GM19463 (cell line): ENCODE results near the gene ERCC1.
"Not testable (repeated sequence)": the region's sequence is repeated elsewhere in the genome, so short reads cannot be mapped to it uniquely, and the experiment has no call there.

Experiments
- ATAC-seq: cut with Tn5 transposase; IDR thresholded peaks from one replicate; pipeline ENCODE4 v1.9.1; 2021; ENCODE audit warnings: mild to moderate bottlenecking, moderate library complexity; ENCODE audit not compliant: unreplicated experiment

Gene ERCC1

DNA sequence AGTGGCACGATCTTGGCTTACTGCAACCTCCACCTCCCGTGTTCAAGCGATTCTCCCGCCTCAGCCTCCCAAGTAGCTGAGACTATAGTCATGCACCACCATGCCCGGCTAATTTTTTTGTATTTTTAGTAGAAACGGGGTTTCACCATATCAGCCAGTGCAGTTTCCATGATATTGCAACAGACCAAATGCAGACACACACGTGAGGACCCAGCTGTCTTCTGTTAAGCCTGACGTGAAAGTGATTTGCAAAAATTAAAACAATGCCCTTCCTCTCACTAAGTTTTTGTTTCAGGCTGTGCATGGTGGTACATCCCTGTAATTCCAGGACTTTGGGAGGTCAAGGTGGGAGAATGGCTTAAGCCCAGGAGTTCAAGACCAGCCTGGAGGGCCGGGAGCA lies 7.3 kb upstream of the ERCC1 start:
- not testable (repeated sequence) for ATAC-seq

DNA sequence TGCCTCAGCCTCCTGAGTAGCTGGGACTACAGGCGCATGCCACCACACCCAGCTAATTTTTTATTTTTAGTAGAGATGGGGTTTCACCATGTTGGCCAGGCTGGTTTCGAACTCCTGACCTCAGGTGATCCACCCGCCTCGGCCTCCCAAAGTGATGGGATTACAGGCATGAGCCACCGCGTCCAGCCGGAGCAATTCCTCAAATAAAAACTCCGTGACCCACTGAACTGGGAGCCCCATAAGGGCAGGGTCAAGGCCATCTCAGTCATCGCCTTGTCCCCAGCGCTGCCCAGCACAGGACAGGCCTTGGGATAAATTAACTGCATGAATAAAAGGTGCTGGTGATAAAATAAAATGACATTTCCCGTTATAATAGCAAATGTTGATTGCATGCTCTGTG lies 6.2 kb upstream of the ERCC1 start:
- not testable (repeated sequence) for ATAC-seq

DNA sequence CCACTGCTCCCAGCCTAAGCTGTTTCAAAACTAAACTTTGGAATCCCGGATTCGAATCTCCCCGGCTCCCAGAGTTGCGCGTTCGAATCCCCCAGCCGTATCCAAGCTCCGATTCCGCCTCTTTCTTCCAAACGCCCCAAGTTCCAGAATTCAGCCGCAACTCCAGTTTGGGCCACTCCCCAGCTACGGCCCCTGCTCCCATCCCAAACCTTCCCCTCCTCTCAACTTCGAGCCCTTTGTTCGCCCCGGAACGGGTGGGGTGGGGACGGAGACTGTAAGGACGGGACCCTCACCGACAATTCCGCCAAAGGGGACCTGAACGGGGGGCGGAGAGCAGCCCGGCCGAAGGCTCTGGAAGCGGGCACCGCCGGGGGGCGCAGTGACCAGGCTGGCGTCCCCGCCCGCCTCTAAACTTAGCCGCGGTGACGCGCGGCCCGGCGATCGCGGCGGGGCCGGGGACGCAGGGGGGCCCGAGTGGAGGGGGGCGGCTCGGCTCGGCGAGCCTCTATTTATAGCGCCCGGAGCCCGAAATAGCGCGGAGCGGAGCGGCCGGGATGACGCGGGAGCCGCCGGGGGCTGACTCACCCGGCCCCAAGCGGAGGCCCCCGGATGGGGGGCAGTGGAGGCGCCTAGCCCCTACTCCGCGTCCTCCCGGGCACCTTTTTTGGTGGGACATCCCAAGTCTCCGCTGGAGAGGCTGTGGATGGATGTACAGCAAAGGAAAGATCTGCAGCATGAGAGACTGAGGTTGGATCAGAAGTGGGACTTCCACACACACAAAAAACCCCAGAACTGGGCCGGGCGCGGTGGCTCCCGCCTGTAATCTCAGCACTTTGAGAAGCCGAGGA lies 4.9 kb upstream of the ERCC1 start:
- no peak for ATAC-seq

DNA sequence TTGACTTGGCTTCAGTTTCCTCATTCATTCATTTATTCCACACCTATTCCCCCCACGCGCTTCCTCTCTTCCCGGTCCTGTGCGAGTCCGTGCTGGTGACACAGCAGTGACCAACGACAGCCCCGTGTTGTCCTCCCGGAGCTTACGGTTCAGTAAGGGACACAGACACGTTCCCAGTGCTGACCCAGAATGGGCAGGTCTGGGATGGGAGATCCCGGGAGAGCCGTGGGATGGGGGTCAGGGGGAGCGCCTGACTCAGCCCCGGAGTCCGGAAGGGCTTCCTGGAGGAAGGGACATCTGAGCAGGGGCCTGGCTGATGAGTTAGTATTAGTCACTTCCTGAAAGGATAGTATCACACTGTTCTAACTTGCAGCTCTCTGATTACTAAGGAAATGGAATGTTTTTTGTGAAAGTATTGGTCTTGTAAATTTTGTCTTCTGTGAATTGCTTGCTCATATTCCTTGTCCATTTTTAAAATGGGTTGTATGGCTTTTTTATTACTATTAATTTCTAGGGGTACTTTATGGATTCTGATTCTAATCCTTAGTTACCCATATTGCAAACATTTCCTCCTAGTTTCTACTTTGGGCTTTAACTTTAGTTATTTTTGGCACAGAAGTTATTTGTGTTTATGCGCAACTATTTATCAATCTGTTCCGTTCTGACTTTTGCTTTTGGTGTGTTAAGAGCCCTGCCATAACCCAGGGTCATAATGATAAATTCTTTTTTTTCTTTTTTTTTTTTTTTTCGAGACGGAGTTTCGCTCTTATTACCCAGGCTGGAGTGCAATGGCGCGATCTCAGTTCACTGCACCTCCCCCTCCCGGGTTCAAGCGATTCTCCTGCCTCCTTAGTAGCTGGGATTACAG lies 708 bp upstream of the ERCC1 start:
- ATAC-seq: no peak

DNA sequence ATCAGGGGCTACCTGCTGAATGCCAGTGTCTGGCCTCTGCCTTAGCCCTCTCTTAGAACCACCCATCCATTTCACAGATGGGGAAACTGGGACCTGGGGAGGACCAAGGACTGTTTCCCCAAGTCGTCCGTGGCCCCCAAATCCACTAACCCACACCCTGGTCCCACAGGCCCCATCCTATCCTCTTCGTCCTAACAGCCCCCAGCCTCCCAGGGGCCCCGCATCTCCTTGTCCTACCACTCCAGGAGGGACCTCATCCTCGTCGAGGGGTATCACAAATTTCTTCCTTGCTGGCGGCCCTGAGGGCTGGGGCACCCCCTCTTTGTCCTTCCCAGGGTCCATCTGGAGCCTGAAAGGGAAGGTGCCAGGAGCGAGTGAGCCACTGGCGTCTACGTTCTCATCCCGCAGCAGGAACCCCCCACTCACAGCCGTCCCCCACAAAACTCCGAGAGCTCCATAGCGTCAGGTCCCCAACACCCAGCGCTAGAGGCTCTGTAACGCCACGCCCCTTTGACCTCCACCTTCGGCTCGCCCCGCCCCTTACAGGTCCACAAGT lies 606 bp downstream of the ERCC1 start:
- no peak for ATAC-seq

DNA sequence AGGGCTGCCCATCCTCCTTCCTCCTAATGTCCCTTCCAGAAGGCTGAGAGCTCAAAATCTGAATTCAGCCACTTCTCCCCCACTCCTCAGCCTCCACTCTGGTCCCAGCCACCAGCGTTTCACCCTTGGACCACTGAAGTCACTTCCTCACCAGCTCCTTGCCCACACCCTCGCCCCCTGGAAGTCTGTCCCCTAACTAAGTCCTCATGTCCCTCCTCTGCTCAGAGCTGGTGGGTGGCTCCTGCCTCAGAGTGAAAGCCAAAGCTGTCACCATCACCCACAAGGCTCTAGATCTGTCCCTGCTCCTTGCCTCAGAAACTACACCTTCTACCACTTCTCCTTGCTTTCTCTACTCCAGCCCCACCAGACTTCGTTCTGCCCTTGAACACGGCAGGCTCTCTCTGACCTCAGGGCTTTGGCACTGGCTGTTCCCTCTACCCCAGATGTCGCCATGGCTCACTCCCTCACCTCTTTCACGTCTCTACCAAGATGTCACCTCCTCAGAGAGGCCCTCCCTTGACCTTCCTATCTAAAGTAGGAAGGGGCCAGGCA lies 1.7 kb downstream of the ERCC1 start:
- no peak for ATAC-seq

DNA sequence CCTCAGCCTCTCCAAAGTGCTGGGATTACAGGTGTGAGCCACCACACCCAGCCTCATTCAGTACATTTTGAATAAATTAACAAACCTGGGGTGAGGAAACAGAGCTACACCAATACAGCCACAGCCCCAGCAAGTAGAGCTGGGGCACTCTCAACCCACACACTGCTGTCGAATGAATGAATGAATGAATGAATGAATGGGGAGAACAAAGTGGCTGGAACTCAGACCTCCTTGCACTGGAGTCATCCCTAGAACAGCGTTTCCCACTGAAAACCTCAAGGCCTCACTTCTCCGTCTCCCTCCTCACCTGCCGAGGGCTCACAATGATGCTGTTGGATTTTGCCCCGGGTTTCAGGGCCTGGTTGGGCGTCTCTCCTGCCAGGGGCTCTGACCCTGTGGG lies 2.8 kb downstream of the ERCC1 start:
- no peak for ATAC-seq

DNA sequence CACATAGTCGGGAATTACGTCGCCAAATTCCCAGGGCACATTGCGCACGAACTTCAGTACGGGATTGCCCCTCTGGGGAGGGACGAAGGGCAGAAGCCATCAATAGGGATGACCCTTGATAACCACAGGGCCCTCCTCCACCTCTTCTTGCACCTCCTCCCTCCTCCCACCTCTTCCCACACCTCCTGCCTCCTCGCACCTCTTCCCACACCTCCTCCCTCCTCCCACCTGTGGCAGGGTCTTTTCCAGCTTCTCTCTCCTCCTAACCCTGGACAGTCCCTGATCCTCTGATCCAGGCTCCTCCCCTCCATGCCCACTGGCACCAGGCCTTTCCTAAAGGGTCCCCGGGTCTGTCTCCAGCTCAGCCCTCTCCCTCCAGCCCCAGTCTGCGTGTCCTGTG lies 3.4 kb downstream of the ERCC1 start:
- ATAC-seq: no peak

DNA sequence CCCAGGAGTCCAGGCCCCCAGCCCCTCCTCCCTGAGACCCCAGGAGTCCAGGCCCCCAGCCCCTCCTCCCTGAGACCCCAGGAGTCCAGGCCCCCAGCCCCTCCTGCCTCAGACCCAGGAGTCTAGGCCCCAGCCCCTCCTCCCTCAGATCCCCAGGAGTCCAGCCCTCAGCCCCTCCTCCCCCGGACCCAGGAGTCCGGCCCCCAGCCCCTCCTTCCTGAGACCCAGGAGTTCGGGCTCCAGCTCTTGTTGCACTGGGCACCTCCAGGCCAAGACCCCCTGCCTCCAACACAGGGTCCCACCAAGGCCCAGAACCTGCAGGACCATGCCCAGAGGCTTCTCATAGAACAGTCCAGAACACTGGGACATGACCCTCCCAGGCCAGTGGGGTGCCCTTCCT lies 3.8 kb downstream of the ERCC1 start:
- no peak for ATAC-seq

DNA sequence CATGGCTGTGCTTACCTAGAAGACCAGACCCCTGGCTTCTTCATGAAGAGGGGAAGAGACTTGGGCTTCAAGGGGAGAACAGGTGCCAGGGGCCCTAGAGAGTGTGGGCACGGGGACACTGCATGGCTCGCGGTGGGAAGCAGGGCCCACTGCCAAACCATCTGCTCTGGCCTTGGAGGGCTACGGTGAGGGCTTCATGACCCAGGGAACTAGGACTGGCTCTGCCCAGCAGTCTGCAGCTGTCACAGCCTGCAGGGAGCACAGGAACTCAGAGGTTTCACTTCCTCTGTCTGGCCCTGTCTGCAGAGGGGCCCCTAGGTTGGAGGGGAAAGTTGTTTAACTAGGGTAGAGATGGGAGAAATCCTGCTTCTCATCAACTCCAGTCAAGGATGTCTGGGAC lies 4.3 kb downstream of the ERCC1 start:
- ATAC-seq: peak; percentile 59

DNA sequence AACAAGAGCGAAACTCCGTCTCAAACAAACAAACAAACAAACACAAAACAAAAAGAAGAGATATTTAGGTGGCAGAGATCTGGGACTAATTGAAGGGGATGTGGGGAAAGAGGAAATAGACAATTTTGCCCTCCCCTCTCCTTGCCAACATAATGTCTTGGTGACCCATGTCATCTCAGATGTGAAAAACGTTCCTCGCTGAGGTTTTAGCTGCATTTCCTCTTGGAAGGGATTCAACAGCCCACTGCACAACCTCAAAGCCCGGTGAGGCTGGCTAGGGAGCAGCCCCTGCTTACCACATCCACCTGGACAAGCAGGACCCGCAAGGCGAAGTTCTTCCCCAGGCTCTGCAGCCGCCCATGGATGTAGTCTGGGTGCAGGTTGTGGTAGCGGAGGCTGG lies 4.9 kb downstream of the ERCC1 start:
- ATAC-seq: no peak

DNA sequence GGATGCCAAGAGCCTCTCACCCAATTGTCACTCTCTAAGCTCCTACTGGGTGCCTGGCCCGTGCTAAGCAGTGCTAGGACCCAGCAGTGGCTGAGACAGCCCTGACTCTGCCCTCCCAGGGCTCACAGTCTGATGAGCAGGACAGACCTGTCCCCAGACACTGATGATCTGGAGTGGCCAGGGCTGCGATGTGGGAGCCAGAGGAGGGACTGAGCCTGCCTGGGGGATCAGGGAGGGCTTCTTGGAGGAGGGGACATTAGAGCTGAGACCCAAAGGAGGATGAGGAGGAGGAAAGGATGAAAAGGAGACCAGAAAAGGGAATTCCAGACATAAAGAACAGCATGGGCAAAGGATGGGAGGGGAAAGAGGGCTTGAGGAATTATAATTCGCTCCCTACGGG lies 6.6 kb downstream of the ERCC1 start:
- no peak for ATAC-seq

DNA sequence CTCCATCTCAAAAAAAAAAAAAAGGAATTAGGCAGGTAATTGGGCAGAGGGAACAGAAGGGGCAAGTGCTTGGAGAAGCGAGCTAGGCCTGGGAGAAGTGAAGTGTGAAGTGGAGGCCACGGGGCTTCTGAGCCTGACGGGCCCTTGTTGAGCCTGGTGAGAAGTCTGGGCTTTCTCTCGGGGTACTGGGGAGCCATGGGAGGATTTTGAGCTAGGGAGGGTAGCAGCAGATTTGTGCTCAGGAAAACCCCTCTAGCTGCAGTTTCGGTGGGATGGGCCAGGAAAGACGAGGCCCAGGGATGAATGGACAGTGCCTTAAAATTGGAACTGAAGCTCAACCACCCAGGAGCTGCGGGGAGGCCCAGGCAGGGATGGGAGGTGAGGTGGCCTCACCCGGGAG lies 9.2 kb downstream of the ERCC1 start:
- ATAC-seq: no peak

DNA sequence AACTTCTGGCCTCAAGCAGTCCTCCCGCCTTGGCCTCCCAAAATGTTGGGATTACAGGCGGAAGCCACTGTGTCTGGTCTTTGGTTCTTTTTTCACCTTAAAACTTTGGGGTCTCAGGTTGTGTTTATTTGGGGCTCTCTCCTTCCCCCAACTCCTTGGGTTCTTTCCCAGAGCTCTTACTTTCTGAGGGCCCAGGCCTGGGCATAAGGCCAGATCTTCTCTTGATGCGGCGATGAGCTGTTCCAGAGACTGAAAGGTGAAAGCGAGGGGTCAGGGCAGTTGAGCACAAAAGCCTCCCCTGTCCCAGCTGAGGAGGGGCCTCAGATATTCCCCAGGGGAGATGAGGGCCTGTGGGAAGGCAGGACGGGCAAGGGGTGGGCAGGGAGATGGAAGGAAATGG lies 10.2 kb downstream of the ERCC1 start:
- ATAC-seq: no peak

DNA sequence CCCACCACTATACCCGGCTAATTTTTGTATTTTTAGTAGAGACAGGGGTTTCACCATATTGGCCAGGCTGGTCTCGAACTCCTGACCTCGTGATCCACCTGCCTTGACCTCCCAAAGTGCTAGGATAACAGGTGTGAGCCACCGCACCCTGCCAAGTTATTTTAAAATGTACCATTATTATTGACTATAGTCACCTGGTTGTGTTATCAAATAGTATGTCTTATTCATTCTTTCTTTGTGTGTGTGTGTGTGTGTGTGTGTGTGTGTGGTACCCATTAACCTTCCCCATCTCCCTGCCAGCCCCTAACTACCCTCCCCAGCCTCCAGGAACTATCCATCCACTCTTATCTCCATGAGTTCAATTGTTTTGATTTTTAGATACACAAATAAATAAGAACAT lies 13.4 kb downstream of the ERCC1 start:
- not testable (repeated sequence) for ATAC-seq

DNA sequence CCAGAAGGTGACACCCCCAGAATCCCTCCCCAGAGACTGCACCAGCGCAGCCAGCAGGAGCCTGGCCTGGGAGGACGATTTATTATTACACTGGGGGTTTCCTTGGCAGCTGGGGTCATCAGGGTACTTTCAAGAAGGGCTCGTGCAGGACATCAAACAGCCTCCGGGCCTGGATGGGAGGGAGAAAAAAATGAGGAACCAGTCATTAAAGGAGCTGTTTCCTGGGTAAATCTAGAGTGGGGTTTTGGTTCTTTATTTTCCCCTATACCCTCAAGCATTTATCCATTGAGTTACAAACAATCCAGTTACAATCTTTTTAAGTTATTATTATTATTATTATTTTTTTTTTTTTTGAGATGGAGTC lies 14.2 kb downstream of the ERCC1 start:
- ATAC-seq: no peak

DNA sequence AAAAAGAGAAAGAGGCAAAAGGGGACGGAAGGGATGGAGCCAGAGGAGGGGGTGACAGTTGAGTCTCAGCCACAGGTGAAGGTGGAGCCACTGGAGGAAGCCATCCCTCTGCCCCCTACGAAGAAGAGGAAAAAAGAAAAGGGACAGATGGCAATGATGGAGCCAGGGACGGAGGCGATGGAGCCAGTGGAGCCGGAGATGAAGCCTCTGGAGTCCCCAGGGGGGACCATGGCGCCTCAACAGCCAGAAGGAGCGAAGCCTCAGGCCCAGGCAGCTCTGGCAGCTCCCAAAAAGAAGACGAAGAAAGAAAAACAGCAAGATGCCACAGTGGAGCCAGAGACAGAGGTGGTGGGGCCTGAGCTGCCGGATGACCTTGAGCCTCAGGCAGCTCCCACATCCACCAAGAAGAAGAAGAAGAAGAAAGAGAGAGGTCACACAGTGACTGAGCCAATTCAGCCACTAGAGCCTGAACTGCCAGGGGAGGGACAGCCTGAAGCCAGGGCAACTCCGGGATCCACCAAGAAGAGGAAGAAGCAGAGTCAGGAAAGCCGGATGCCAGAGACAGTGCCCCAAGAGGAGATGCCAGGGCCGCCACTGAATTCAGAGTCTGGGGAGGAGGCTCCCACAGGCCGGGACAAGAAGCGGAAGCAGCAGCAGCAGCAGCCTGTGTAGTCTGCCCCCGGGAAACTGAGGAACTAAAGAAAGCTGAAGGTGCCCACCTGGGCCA lies 14.7 kb downstream of the ERCC1 start:
- no peak for ATAC-seq

DNA sequence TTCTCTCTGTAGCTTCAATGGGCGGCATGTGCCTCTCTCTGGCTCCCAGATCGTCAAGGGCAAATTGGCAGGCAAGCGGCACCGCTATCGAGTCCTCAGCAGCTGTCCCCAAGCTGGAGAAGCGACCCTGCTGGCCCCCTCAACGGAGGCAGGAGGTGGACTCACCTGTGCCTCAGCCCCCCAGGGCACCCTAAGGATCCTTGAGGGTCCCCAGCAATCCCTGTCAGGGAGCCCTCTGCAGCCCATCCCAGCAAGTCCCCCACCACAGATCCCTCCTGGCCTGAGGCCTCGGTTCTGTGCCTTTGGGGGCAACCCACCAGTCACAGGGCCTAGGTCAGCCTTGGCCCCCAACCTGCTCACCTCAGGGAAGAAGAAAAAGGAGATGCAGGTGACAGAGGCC lies 15.6 kb downstream of the ERCC1 start:
- no peak for ATAC-seq

DNA sequence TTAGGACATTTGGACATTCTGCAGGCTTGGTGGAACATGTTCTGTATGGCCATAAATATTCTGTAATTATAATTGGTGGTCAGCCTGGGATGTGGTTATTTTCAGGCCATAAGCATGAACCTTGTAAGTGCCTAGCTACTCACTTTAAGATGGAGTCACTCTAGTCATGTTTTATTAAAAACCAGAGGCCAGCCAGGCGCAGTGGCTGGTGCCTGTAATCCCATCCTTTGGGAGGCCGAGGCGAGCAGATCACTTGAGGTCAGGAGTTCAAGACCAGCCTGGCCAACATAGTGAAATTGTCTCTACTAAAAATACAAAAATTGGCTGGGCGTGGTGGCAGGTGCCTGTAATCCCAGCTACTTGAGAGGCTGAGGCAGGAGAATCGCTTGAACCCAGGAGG lies 16.1 kb downstream of the ERCC1 start:
- ATAC-seq: not testable (repeated sequence)

DNA sequence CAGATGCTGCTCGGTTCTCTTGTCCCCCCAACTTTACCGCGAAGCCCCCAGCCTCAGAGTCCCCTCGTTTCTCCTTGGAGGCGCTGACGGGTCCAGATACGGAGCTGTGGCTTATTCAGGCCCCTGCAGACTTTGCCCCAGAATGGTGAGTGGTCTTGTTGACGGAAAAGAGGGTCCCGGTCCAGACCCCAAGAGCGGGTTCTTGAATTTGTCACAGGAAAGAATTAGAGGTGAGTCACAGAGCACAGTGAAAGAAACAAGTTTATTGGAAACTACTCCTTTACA lies 16.7 kb downstream of the ERCC1 start:
- ATAC-seq: no peak
